ENCODE results near the gene CCDC13. TPM values are rescaled to one million over a fixed set of nuclear protein-coding genes. Genes with fewer than 3 reads are reported as not detected.

The CCDC13 gene
- total and polyA plus RNA-seq, 4 donors: 0.42 to 2.3 (median 1.0) TPM

DNA sequence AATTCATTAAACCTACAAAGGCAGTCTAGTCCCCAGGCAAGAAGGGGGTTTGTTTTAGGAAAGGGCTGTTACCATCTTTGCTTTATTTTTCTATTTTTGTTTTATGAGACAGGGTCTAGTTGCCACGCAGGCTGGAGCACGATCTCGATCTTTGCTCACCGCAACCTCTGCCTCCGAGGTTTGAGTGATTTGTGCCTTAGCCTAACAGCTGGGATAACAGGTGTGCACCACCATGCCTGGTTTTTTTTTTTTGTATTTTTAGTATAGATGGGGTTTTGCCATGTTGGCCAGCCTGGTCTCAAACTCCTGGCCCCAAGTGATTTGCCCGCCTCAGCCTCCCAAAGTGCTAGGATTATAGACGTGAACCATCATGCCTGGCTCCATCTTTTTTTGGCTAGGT is 26.3 kb upstream of the CCDC13 start:
- TF ChIP-seq, protein P1, sequence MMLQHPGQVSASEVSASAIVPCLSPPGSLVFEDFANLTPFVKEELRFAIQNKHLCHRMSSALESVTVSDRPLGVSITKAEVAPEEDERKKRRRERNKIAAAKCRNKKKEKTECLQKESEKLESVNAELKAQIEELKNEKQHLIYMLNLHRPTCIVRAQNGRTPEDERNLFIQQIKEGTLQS (IDR thresholded peaks at IDR 0.05): no peak
- TF ChIP-seq NR2F2 (IDR thresholded peaks at IDR 0.05) (no peak), FOXA1 (IDR thresholded peaks at IDR 0.05) (no peak), HNF4A (conservative IDR thresholded peaks at IDR 0.05) (no peak), TAF1 (conservative IDR thresholded peaks at IDR 0.05) (no peak), EGR1 (IDR thresholded peaks at IDR 0.05; ENCODE audit: low read depth in 2 of 2) (no peak)
- TF ChIP-seq, protein P2, sequence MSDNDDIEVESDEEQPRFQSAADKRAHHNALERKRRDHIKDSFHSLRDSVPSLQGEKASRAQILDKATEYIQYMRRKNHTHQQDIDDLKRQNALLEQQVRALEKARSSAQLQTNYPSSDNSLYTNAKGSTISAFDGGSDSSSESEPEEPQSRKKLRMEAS (IDR thresholded peaks at IDR 0.05): no peak
- TF ChIP-seq, protein P3, sequence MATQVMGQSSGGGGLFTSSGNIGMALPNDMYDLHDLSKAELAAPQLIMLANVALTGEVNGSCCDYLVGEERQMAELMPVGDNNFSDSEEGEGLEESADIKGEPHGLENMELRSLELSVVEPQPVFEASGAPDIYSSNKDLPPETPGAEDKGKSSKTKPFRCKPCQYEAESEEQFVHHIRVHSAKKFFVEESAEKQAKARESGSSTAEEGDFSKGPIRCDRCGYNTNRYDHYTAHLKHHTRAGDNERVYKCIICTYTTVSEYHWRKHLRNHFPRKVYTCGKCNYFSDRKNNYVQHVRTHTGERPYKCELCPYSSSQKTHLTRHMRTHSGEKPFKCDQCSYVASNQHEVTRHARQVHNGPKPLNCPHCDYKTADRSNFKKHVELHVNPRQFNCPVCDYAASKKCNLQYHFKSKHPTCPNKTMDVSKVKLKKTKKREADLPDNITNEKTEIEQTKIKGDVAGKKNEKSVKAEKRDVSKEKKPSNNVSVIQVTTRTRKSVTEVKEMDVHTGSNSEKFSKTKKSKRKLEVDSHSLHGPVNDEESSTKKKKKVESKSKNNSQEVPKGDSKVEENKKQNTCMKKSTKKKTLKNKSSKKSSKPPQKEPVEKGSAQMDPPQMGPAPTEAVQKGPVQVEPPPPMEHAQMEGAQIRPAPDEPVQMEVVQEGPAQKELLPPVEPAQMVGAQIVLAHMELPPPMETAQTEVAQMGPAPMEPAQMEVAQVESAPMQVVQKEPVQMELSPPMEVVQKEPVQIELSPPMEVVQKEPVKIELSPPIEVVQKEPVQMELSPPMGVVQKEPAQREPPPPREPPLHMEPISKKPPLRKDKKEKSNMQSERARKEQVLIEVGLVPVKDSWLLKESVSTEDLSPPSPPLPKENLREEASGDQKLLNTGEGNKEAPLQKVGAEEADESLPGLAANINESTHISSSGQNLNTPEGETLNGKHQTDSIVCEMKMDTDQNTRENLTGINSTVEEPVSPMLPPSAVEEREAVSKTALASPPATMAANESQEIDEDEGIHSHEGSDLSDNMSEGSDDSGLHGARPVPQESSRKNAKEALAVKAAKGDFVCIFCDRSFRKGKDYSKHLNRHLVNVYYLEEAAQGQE (IDR thresholded peaks at IDR 0.05): no peak
- TF ChIP-seq, protein P4, sequence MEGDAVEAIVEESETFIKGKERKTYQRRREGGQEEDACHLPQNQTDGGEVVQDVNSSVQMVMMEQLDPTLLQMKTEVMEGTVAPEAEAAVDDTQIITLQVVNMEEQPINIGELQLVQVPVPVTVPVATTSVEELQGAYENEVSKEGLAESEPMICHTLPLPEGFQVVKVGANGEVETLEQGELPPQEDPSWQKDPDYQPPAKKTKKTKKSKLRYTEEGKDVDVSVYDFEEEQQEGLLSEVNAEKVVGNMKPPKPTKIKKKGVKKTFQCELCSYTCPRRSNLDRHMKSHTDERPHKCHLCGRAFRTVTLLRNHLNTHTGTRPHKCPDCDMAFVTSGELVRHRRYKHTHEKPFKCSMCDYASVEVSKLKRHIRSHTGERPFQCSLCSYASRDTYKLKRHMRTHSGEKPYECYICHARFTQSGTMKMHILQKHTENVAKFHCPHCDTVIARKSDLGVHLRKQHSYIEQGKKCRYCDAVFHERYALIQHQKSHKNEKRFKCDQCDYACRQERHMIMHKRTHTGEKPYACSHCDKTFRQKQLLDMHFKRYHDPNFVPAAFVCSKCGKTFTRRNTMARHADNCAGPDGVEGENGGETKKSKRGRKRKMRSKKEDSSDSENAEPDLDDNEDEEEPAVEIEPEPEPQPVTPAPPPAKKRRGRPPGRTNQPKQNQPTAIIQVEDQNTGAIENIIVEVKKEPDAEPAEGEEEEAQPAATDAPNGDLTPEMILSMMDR (IDR thresholded peaks at IDR 0.05; ENCODE audit: low read depth, low read length, missing input control): no peak
- Histone ChIP-seq H3K36me3 (ENCODE audit: control insufficient read depth in 4 of 4, insufficient read depth in 3 of 4, low read depth in 1 of 4, low read length in 3 of 4) (peaks cover 0 to 3% (median 0%) of the 10 kb centered on the region in 4 donors), H3K27ac (ENCODE audit: low read depth in 1 of 2, low read length in 2 of 2) (no peak overlapping the region), H3K27me3 (ENCODE audit: control insufficient read depth in 4 of 4, insufficient read depth in 4 of 4, low read length in 3 of 4) (no peaks in the 10 kb centered on the region), H3K9ac (ENCODE audit: low read depth in 1 of 2, low read length in 2 of 2) (no peak overlapping the region), H3K4me1 (ENCODE audit: control insufficient read depth in 4 of 4, insufficient read depth in 4 of 4, low read length in 3 of 4) (peaks cover 2 to 37% (median 18%) of the 10 kb centered on the region in 4 donors), H3K9me3 (ENCODE audit: control insufficient read depth in 4 of 4, low read length in 3 of 4) (no peaks in the 10 kb centered on the region), H3K4me3 (ENCODE audit: low read depth in 1 of 3, low read length in 3 of 3) (no peak overlapping the region)
- DNase-seq (ENCODE audit: low spot score): no peak
- 84% methylated on average over 7 of the region's 7 CpGs for WGBS

DNA sequence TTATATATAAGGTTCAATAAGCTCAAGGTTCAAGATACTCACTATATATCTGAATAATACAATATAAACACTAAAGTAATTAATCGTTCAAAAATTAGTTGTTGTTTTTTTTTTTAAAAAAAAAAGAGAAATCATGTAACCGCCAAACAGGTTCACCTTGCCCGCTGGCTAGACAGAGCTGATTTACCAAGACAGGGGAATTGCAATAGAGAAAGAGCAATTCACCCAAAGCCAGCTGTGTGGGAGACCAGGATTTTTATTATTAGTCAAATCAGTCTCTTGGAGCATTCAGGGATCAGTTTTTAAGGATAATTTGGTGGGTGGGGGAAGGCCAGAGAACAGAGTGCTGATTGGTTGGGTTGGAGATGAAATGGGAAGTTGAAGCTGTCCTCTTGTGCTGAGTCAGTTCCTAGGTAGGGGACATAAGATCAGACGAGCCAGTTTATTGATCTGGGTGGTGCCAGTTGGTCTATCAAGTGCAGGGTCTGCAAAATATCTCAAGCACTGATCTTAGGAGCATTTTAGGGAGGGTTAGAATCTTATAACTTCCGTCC is 23.4 kb upstream of the CCDC13 start:
- Histone ChIP-seq H3K27me3 (ENCODE audit: control insufficient read depth in 4 of 4, insufficient read depth in 4 of 4, low read length in 3 of 4) (no peaks in the 10 kb centered on the region), H3K9ac (ENCODE audit: low read depth in 1 of 2, low read length in 2 of 2) (no peak overlapping the region), H3K36me3 (ENCODE audit: control insufficient read depth in 4 of 4, insufficient read depth in 3 of 4, low read depth in 1 of 4, low read length in 3 of 4) (peaks cover 0 to 11% (median 6%) of the 10 kb centered on the region in 4 donors), H3K9me3 (ENCODE audit: control insufficient read depth in 4 of 4, low read length in 3 of 4) (no peaks in the 10 kb centered on the region), H3K4me1 (ENCODE audit: control insufficient read depth in 4 of 4, insufficient read depth in 4 of 4, low read length in 3 of 4) (peaks cover 0 to 16% (median 7%) of the 10 kb centered on the region in 4 donors), H3K4me3 (ENCODE audit: low read depth in 1 of 3, low read length in 3 of 3) (no peak overlapping the region), H3K27ac (ENCODE audit: low read depth in 1 of 2, low read length in 2 of 2) (no peak overlapping the region)
- DNase-seq (ENCODE audit: low spot score): no peak
- WGBS: 80% methylated on average over 4 of the region's 5 CpGs
- TF ChIP-seq RAD21 (IDR thresholded peaks at IDR 0.05) (no peak), HNF4A (conservative IDR thresholded peaks at IDR 0.05) (no peak), TAF1 (conservative IDR thresholded peaks at IDR 0.05) (no peak), NR2F2 (IDR thresholded peaks at IDR 0.05) (no peak), SP1 (IDR thresholded peaks at IDR 0.05) (no peak), HNF4G (IDR thresholded peaks at IDR 0.05) (no peak), JUND (IDR thresholded peaks at IDR 0.05) (no peak), RXRA (IDR thresholded peaks at IDR 0.05) (no peak), FOXA2 (IDR thresholded peaks at IDR 0.05) (no peak), FOXA1 (IDR thresholded peaks at IDR 0.05) (no peak), GABPA (IDR thresholded peaks at IDR 0.05 in 1 of 2, conservative IDR thresholded peaks at IDR 0.05 in 1 of 2) (no peak)
- TF ChIP-seq, protein P4 (IDR thresholded peaks at IDR 0.05; ENCODE audit: low read depth, low read length, missing input control): no peak
- TF ChIP-seq, protein P5, sequence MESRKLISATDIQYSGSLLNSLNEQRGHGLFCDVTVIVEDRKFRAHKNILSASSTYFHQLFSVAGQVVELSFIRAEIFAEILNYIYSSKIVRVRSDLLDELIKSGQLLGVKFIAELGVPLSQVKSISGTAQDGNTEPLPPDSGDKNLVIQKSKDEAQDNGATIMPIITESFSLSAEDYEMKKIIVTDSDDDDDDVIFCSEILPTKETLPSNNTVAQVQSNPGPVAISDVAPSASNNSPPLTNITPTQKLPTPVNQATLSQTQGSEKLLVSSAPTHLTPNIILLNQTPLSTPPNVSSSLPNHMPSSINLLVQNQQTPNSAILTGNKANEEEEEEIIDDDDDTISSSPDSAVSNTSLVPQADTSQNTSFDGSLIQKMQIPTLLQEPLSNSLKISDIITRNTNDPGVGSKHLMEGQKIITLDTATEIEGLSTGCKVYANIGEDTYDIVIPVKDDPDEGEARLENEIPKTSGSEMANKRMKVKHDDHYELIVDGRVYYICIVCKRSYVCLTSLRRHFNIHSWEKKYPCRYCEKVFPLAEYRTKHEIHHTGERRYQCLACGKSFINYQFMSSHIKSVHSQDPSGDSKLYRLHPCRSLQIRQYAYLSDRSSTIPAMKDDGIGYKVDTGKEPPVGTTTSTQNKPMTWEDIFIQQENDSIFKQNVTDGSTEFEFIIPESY (IDR thresholded peaks at IDR 0.05): no peak
- TF ChIP-seq, protein P3 (IDR thresholded peaks at IDR 0.05): no peak
- TF ChIP-seq, protein P2 (IDR thresholded peaks at IDR 0.05): no peak

Data from liver (tissue), 9 donors.